ENCODE data around the gene CASK.

Gene CASK

GRCh38 chrX:41718481-41719235 is 204.7 kb downstream of the CASK start:
- Histone ChIP-seq H3K27ac (ENCODE audit: low read depth, low read length) (no peak overlapping the region), H3K4me3 (ENCODE audit: low read length) (no peak overlapping the region), H3K27me3 (ENCODE audit: control insufficient read depth, insufficient read depth, low read length) (no peaks in the 10 kb centered on the region), H3K4me1 (ENCODE audit: control insufficient read depth, insufficient read depth, low read length) (no peaks in the 10 kb centered on the region), H3K36me3 (ENCODE audit: control insufficient read depth, insufficient read depth, low read length) (no peaks in the 10 kb centered on the region), H3K9ac (ENCODE audit: low read length) (no peak overlapping the region)

GRCh38 chrX:41716767-41717473 is 206.4 kb downstream of the CASK start:
- no peak overlapping the region for H3K9ac ChIP-seq (ENCODE audit: low read length)
- no peak overlapping the region for H3K4me3 ChIP-seq (ENCODE audit: low read length)
- no peaks in the 10 kb centered on the region for H3K36me3 ChIP-seq (ENCODE audit: control insufficient read depth, insufficient read depth, low read length)
- H3K27me3 ChIP-seq (ENCODE audit: control insufficient read depth, insufficient read depth, low read length): no peaks in the 10 kb centered on the region
- H3K4me1 ChIP-seq (ENCODE audit: control insufficient read depth, insufficient read depth, low read length): no peaks in the 10 kb centered on the region
- no peak overlapping the region for H3K27ac ChIP-seq (ENCODE audit: low read depth, low read length)

GRCh38 chrX:41716222-41716621 is 207.1 kb downstream of the CASK start:
- H3K9ac ChIP-seq (ENCODE audit: low read length): no peak overlapping the region
- H3K36me3 ChIP-seq (ENCODE audit: control insufficient read depth, insufficient read depth, low read length): no peaks in the 10 kb centered on the region
- H3K27ac ChIP-seq (ENCODE audit: low read depth, low read length): no peak overlapping the region
- H3K4me1 ChIP-seq (ENCODE audit: control insufficient read depth, insufficient read depth, low read length): no peaks in the 10 kb centered on the region
- H3K4me3 ChIP-seq (ENCODE audit: low read length): no peak overlapping the region
- H3K27me3 ChIP-seq (ENCODE audit: control insufficient read depth, insufficient read depth, low read length): no peaks in the 10 kb centered on the region

- H3K27ac ChIP-seq (ENCODE audit: low read depth, low read length): no peak overlapping the region
- H3K36me3 ChIP-seq (ENCODE audit: control insufficient read depth, insufficient read depth, low read length): no peaks in the 10 kb centered on the region
- no peak overlapping the region for H3K4me3 ChIP-seq (ENCODE audit: low read length)
- no peaks in the 10 kb centered on the region for H3K4me1 ChIP-seq (ENCODE audit: control insufficient read depth, insufficient read depth, low read length)
- H3K27me3 ChIP-seq (ENCODE audit: control insufficient read depth, insufficient read depth, low read length): no peaks in the 10 kb centered on the region
- H3K9ac ChIP-seq (ENCODE audit: low read length): no peak overlapping the region
Measured at GRCh38 chrX:41711021-41711667, 212.2 kb downstream of the CASK start.

- Histone ChIP-seq H3K9ac (ENCODE audit: low read length) (no peak overlapping the region), H3K4me3 (ENCODE audit: low read length) (no peak overlapping the region), H3K27ac (ENCODE audit: low read depth, low read length) (no peak overlapping the region), H3K36me3 (ENCODE audit: control insufficient read depth, insufficient read depth, low read length) (no peaks in the 10 kb centered on the region), H3K27me3 (ENCODE audit: control insufficient read depth, insufficient read depth, low read length) (no peaks in the 10 kb centered on the region), H3K4me1 (ENCODE audit: control insufficient read depth, insufficient read depth, low read length) (no peaks in the 10 kb centered on the region)
Measured at GRCh38 chrX:41708486-41708885, 214.9 kb downstream of the CASK start.

- Histone ChIP-seq H3K27ac (ENCODE audit: low read depth, low read length) (no peak overlapping the region), H3K27me3 (ENCODE audit: control insufficient read depth, insufficient read depth, low read length) (no peaks in the 10 kb centered on the region), H3K4me3 (ENCODE audit: low read length) (no peak overlapping the region), H3K4me1 (ENCODE audit: control insufficient read depth, insufficient read depth, low read length) (no peaks in the 10 kb centered on the region), H3K36me3 (ENCODE audit: control insufficient read depth, insufficient read depth, low read length) (no peaks in the 10 kb centered on the region), H3K9ac (ENCODE audit: low read length) (no peak overlapping the region)
Measured at GRCh38 chrX:41707218-41707617, 216.1 kb downstream of the CASK start.

GRCh38 chrX:41705680-41706374 is 217.5 kb downstream of the CASK start:
- H3K9ac ChIP-seq (ENCODE audit: low read length): no peak overlapping the region
- H3K4me3 ChIP-seq (ENCODE audit: low read length): no peak overlapping the region
- H3K27ac ChIP-seq (ENCODE audit: low read depth, low read length): no peak overlapping the region
- no peaks in the 10 kb centered on the region for H3K4me1 ChIP-seq (ENCODE audit: control insufficient read depth, insufficient read depth, low read length)
- no peaks in the 10 kb centered on the region for H3K36me3 ChIP-seq (ENCODE audit: control insufficient read depth, insufficient read depth, low read length)
- H3K27me3 ChIP-seq (ENCODE audit: control insufficient read depth, insufficient read depth, low read length): no peaks in the 10 kb centered on the region

- Histone ChIP-seq H3K9ac (ENCODE audit: low read length) (no peak overlapping the region), H3K27me3 (ENCODE audit: control insufficient read depth, insufficient read depth, low read length) (no peaks in the 10 kb centered on the region), H3K27ac (ENCODE audit: low read depth, low read length) (no peak overlapping the region), H3K4me1 (ENCODE audit: control insufficient read depth, insufficient read depth, low read length) (no peaks in the 10 kb centered on the region), H3K36me3 (ENCODE audit: control insufficient read depth, insufficient read depth, low read length) (no peaks in the 10 kb centered on the region), H3K4me3 (ENCODE audit: low read length) (no peak overlapping the region)
Measured at GRCh38 chrX:41705042-41705441, 218.3 kb downstream of the CASK start.

GRCh38 chrX:41703574-41704029 is 219.8 kb downstream of the CASK start:
- Histone ChIP-seq H3K36me3 (ENCODE audit: control insufficient read depth, insufficient read depth, low read length) (no peaks in the 10 kb centered on the region), H3K4me3 (ENCODE audit: low read length) (no peak overlapping the region), H3K27me3 (ENCODE audit: control insufficient read depth, insufficient read depth, low read length) (no peaks in the 10 kb centered on the region), H3K9ac (ENCODE audit: low read length) (no peak overlapping the region), H3K27ac (ENCODE audit: low read depth, low read length) (no peak overlapping the region), H3K4me1 (ENCODE audit: control insufficient read depth, insufficient read depth, low read length) (no peaks in the 10 kb centered on the region)

- Histone ChIP-seq H3K27me3 (ENCODE audit: control insufficient read depth, insufficient read depth, low read length) (no peaks in the 10 kb centered on the region), H3K36me3 (ENCODE audit: control insufficient read depth, insufficient read depth, low read length) (no peaks in the 10 kb centered on the region), H3K4me3 (ENCODE audit: low read length) (no peak overlapping the region), H3K4me1 (ENCODE audit: control insufficient read depth, insufficient read depth, low read length) (no peaks in the 10 kb centered on the region), H3K9ac (ENCODE audit: low read length) (no peak overlapping the region), H3K27ac (ENCODE audit: low read depth, low read length) (no peak overlapping the region)
Measured at GRCh38 chrX:41695426-41695825, 227.9 kb downstream of the CASK start.

GRCh38 chrX:41693024-41693423 is 230.3 kb downstream of the CASK start:
- Histone ChIP-seq H3K27ac (ENCODE audit: low read depth, low read length) (no peak overlapping the region), H3K9ac (ENCODE audit: low read length) (no peak overlapping the region), H3K27me3 (ENCODE audit: control insufficient read depth, insufficient read depth, low read length) (no peaks in the 10 kb centered on the region), H3K4me3 (ENCODE audit: low read length) (no peak overlapping the region), H3K4me1 (ENCODE audit: control insufficient read depth, insufficient read depth, low read length) (no peaks in the 10 kb centered on the region), H3K36me3 (ENCODE audit: control insufficient read depth, insufficient read depth, low read length) (no peaks in the 10 kb centered on the region)

- no peaks in the 10 kb centered on the region for H3K27me3 ChIP-seq (ENCODE audit: control insufficient read depth, insufficient read depth, low read length)
- no peaks in the 10 kb centered on the region for H3K4me1 ChIP-seq (ENCODE audit: control insufficient read depth, insufficient read depth, low read length)
- H3K4me3 ChIP-seq (ENCODE audit: low read length): no peak overlapping the region
- H3K27ac ChIP-seq (ENCODE audit: low read depth, low read length): no peak overlapping the region
- no peaks in the 10 kb centered on the region for H3K36me3 ChIP-seq (ENCODE audit: control insufficient read depth, insufficient read depth, low read length)
- no peak overlapping the region for H3K9ac ChIP-seq (ENCODE audit: low read length)
Measured at GRCh38 chrX:41692162-41692749, 231.1 kb downstream of the CASK start.

Data from rectal smooth muscle tissue (tissue), 1 donor.